GM12878 (cell line): Measurements from ENCODE around the gene ZSWIM5. TPM values are rescaled to one million over a fixed set of nuclear protein-coding genes. Genes with fewer than 3 reads are reported as not detected.

Experiments
- ATAC-seq: fragments of 200-7000 bp; cut with Tn5 transposase; 3 replicates; pipeline ENCODE4 v1.9.1; 2020; ENCODE audit warnings: mild to moderate bottlenecking, moderate library complexity
- BruUV-seq: library from RNA; stranded (reverse); fragments of 400-500 nt; replicated peaks from 2 replicates; lab custom pipeline; 2021; lab: Mats Ljungman, UMichigan
- CTCF ChIA-PET: fragments of 300-600 bp; sonication (Branson Sonifier 250); formaldehyde crosslinking; extraction: SDS; loops from one replicate; lab custom pipeline; 2021; ENCODE audit warnings: inconsistent platforms; lab: Yijun Ruan, JAX
- POLR2A ChIA-PET: fragments of 350-600 bp; formaldehyde crosslinking; extraction: SDS; loops from one replicate; lab custom pipeline; 2021; ENCODE audit warnings: inconsistent platforms; lab: Charles Lee
- RAD21 ChIA-PET: fragments of 300-600 bp; sonication (Branson Sonifier 250); formaldehyde crosslinking; loops from one replicate; lab custom pipeline; 2023; ENCODE audit warnings: antibody characterized with exemption; ENCODE audit not compliant: unreplicated experiment; lab: Charles Lee
- SMC1A ChIA-PET: fragments of 300-600 bp; sonication (Branson Sonifier 250); formaldehyde crosslinking; loops from one replicate; lab custom pipeline; 2023; ENCODE audit not compliant: unreplicated experiment, uncharacterized antibody; lab: Charles Lee
- DNase-seq: peaks from one replicate; pipeline ENCODE4 v3.0.0-alpha.2; 2011; ENCODE audit warnings: low read depth, low spot score
- FAIRE-seq: peaks from 3 replicates; lab custom pipeline; 2011; peaks lifted over from hg19 to GRCh38; lab: Jason Lieb, UNC
- H2AFZ ChIP-seq: 2 replicates; pipeline ENCODE4 v1.6.0; 2011; ENCODE audit warnings: low read depth, low read length, control low read depth; ENCODE audit not compliant: control insufficient read depth
- H3K27ac ChIP-seq: 2 replicates; pipeline ENCODE4 v1.5.1; 2011; ENCODE audit warnings: control low read depth; ENCODE audit not compliant: control insufficient read depth, insufficient read depth
- H3K27me3 ChIP-seq, 2 experiments: replicated peaks in 1 of 2; 2 replicates each; pipeline versions ENCODE4 v1.6.0 to v1.6.1; 2011; ENCODE audit warnings: low read length in 1 of 2; ENCODE audit not compliant: control insufficient read depth in 2 of 2, insufficient read depth in 2 of 2
- H3K36me3 ChIP-seq, 2 experiments: 2 replicates each; pipeline ENCODE4 v1.5.1; 2011; ENCODE audit warnings: low read length in 1 of 2; ENCODE audit not compliant: control insufficient read depth in 2 of 2, insufficient read depth in 2 of 2
- H3K4me1 ChIP-seq: 2 replicates; pipeline ENCODE4 v1.6.1; 2011; ENCODE audit warnings: mild to moderate bottlenecking, low read length, moderate library complexity, mixed read lengths; ENCODE audit not compliant: control insufficient read depth, insufficient read depth
- H3K4me2 ChIP-seq: 2 replicates; pipeline ENCODE4 v1.6.0; 2011; ENCODE audit warnings: control low read depth; ENCODE audit not compliant: control insufficient read depth, insufficient read depth
- H3K4me3 ChIP-seq: fragments of 200-600 bp; sonication (generic); 2 replicates; pipeline ENCODE4 v1.5.1; 2016
- H3K79me2 ChIP-seq: 2 replicates; pipeline ENCODE4 v1.6.0; 2011; ENCODE audit warnings: low read length; ENCODE audit not compliant: control insufficient read depth, insufficient read depth
- H3K9ac ChIP-seq: 2 replicates; pipeline ENCODE4 v1.8.0; 2011; ENCODE audit warnings: low read length, control low read depth, mixed read lengths; ENCODE audit not compliant: control insufficient read depth, insufficient read depth
- H3K9me3 ChIP-seq: replicated peaks from 3 replicates; pipeline ENCODE4 v1.5.1; 2011; ENCODE audit warnings: mild to moderate bottlenecking, low read length; ENCODE audit not compliant: control insufficient read depth, insufficient read depth
- H4K20me1 ChIP-seq: 2 replicates; pipeline ENCODE4 v1.6.0; 2011; ENCODE audit not compliant: control insufficient read depth, insufficient read depth
- ATF7 ChIP-seq: fragments of 450-650 bp; IDR thresholded peaks from 2 replicates; pipeline ENCODE4 v1.6.1; 2016; ENCODE audit warnings: low read depth, mild to moderate bottlenecking
- EED ChIP-seq: sonication (generic); IDR thresholded peaks from 2 replicates; pipeline ENCODE4 v1.6.1; 2016; ENCODE audit warnings: antibody characterized with exemption, low read depth
- FOXM1 ChIP-seq: IDR thresholded peaks from 2 replicates; pipeline ENCODE4 v1.6.1; 2012; ENCODE audit warnings: low read depth, mild to moderate bottlenecking, inconsistent platforms, low read length, moderate library complexity
- HDAC6 ChIP-seq: fragments of 200-600 bp; sonication (generic); IDR thresholded peaks from one replicate; pipeline ENCODE4 v1.8.0; 2017; ENCODE audit warnings: antibody characterized with exemption; ENCODE audit not compliant: unreplicated experiment
- KAT2A ChIP-seq: conservative IDR thresholded peaks from 2 replicates; pipeline ENCODE4 v1.6.1; 2011; ENCODE audit warnings: low read depth, low read length; ENCODE audit not compliant: control insufficient read depth
- MEF2B ChIP-seq: fragments of 450-650 bp; IDR thresholded peaks from 2 replicates; pipeline ENCODE4 v1.6.1; 2018; ENCODE audit warnings: mild to moderate bottlenecking, moderate library complexity; ENCODE audit not compliant: partially characterized antibody, poor library complexity, severe bottlenecking
- MYC ChIP-seq: IDR thresholded peaks from 2 replicates; pipeline ENCODE4 v1.6.1; 2011; ENCODE audit warnings: mild to moderate bottlenecking, low read length, moderate library complexity, inconsistent platforms; ENCODE audit not compliant: insufficient read depth, insufficient replicate concordance, insufficient read length, severe bottlenecking
- NR2C1 ChIP-seq: fragments of 450-650 bp; IDR thresholded peaks from 2 replicates; pipeline ENCODE4 v1.6.1; 2017; ENCODE audit warnings: antibody characterized with exemption, mild to moderate bottlenecking, moderate library complexity
- SIX5 ChIP-seq: IDR thresholded peaks from 2 replicates; pipeline ENCODE4 v1.6.1; 2011; ENCODE audit warnings: mild to moderate bottlenecking, low read depth, low read length, moderate library complexity; ENCODE audit not compliant: severe bottlenecking
- TAF1 ChIP-seq: IDR thresholded peaks from 2 replicates; pipeline ENCODE4 v1.6.1; 2011; ENCODE audit warnings: mild to moderate bottlenecking, low read depth, low read length, borderline replicate concordance
- YBX1 ChIP-seq: fragments of 450-650 bp; IDR thresholded peaks from 2 replicates; pipeline ENCODE4 v1.6.1; 2016; ENCODE audit warnings: antibody characterized with exemption
- YY1 ChIP-seq: IDR thresholded peaks from 2 replicates; pipeline ENCODE4 v1.6.1; 2011; ENCODE audit warnings: low read depth, mild to moderate bottlenecking, low read length
- WGBS: methylation state at CpG from one replicate; pipeline ENCODE4 v1.1.6; 2016; ENCODE audit warnings: low lambda C conversion rate; ENCODE audit not compliant: insufficient replicate concordance, insufficient coverage; ENCODE audit errors: missing lambda C conversion rate; 5-methylcytosine and 5-hydroxymethylcytosine counted together
- in situ Hi-C: fragments of 300-500 bp; cut with MboI; formaldehyde crosslinking; loops from 9 replicates; pipeline ENCODE4 v1.14.3; 2018; ENCODE audit warnings: mixed read lengths
- intact Hi-C: fragments of 100-400 bp; cut with micrococcal nuclease; formaldehyde crosslinking; loops from one replicate; pipeline ENCODE4 v1.14.2; 2022; ENCODE audit not compliant: unreplicated experiment
- polyA plus RNA-seq, 11 experiments: library from polyadenylated mRNA; depleted of rRNA in 4 of 11; unstranded in 6 of 11; stranded (reverse) in 5 of 11; fragments of >200 nt; fragmentation: Nextera tagmentation in 4 of 11; fragmentation: Illumina TruSeq in 1 of 11; extraction: Ambion mirVana in 4 of 11; extraction: Trizol in 1 of 11; gene quantifications; 1 replicate in 1 of 11; 2 replicates in 10 of 11; pipeline versions ENCODE4 v1.2.1 to v1.2.3, GENCODE V29; 2011 to 2016; ENCODE audit warnings: inconsistent platforms in 2 of 11, missing spikeins in 2 of 11, low read depth in 1 of 11
- total RNA-seq, 4 experiments: library from RNA; depleted of rRNA in 3 of 4; stranded (reverse); fragments of >200 nt in 3 of 4; fragmentation: Illumina TruSeq in 1 of 4; extraction: Trizol in 1 of 4; gene quantifications; 2 replicates each; pipeline versions ENCODE4 v1.2.1 to v1.2.3, GENCODE V29; 2013 to 2021
- TF ChIP-seq, protein P1 (sequence below): fragments of 450-650 bp; IDR thresholded peaks from 2 replicates; pipeline ENCODE4 v1.6.1; 2018; ENCODE audit warnings: borderline replicate concordance, mild to moderate bottlenecking; ENCODE audit not compliant: partially characterized antibody

Gene ZSWIM5
- total and polyA plus RNA-seq, 10 of the 15 experiments (the other 5 are each of a cell fraction or from before 2014, with no cell fraction given) = 0.07 to 0.97 (median 0.34) TPM; not detected in 1

DNA sequence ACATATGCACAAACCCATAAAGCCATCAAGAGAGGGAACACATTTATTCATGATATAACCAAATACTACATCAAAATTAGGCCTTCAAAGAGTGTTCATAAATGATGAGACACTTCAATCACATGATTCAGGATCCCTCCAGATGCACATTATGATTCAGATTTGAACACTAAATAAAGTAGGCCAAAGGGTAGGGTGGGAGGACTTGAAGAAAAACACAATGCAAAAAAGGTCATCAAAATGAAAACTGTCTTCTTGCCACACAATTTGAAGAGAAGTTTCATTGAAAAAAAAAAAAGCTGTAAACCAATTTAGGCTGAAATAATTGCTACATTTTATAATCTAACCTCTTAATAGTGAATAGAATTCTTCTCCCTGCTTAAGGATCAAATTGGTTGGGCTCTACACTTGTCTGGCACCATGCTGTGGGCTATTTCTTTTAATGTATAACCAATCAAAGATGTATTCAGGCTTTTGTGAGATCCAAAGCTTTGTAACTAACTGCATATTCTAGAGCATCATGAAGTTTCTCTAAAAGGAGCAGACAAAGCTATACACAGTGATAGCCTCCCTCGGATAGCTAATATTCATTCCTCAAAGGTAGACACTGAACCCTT lies 58.1 kb downstream of the ZSWIM5 start:
- SMC1A ChIA-PET = interaction anchor here (0.9 kb wide), 1 partner anchor 22 kb away, joined by 4 read pairs; no protein-coding TSS in a partner anchor
- TF ChIP-seq YBX1 (no peak), MYC (no peak), TAF1 (no peak)
- TF ChIP-seq, all 136 proteins: peak for 0
- Histone ChIP-seq H3K27me3 (no peaks in the 10 kb centered on the region), H3K9ac (no peak overlapping the region), H3K4me2 (no peak overlapping the region), H2AFZ (no peak overlapping the region), H4K20me1 (no peaks in the 10 kb centered on the region), H3K36me3 (no peaks in the 10 kb centered on the region), H3K9me3 (no peaks in the 10 kb centered on the region), H3K4me3 (no peak overlapping the region), H3K4me1 (no peaks in the 10 kb centered on the region), H3K79me2 (no peaks in the 10 kb centered on the region), H3K27ac (no peak overlapping the region)
- DNase-seq (no peak), ATAC-seq (no peak), FAIRE-seq (no peak)
- RAD21 ChIA-PET = interaction anchor here (0.7 kb wide), 1 partner anchor 55 kb away, joined by 3 read pairs; no protein-coding TSS in a partner anchor
- 52% methylated on average over 1 of the region's 1 CpG for WGBS
- no TSS peak for BruUV-seq
- intact Hi-C loops (no loop called here), in situ Hi-C loops (no loop called here)
- CTCF ChIA-PET = no interaction called here
- POLR2A ChIA-PET = interaction anchor here (0.7 kb wide), 1 partner anchor 310 kb away, joined by 3 read pairs; no protein-coding TSS in a partner anchor

DNA sequence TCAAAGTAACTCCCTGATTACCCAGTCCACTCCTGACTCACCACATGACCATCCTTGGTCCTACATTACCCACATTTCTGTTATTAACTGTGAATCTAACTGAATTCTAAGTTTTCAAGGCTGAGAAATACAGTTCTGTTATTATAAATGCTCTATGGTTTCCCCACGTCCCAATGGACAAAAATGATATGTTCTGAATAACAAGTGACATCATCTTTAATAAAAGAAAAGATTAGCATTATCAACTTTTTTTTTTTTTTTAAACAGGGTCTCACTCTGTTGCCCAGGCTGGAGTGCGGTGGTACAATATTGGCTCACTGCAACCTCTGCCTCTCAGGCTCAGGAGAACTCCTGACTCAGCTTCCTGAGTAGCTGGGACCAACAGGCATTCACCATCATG lies 59.6 kb downstream of the ZSWIM5 start:
- Histone ChIP-seq H2AFZ (no peak overlapping the region), H3K27ac (no peak overlapping the region), H3K9me3 (no peaks in the 10 kb centered on the region), H4K20me1 (no peaks in the 10 kb centered on the region), H3K4me1 (no peaks in the 10 kb centered on the region), H3K9ac (no peak overlapping the region), H3K79me2 (no peaks in the 10 kb centered on the region), H3K4me2 (no peak overlapping the region), H3K27me3 (no peaks in the 10 kb centered on the region), H3K4me3 (no peak overlapping the region), H3K36me3 (no peaks in the 10 kb centered on the region)
- FAIRE-seq (no peak), ATAC-seq (no peak), DNase-seq (no peak)
- in situ Hi-C loops = no loop called here
- ChIA-PET RAD21 (no interaction called here), CTCF (interaction anchor here (0.6 kb wide), 1 partner anchor 24 kb away, joined by 3 read pairs; no protein-coding TSS in a partner anchor), POLR2A (no interaction called here), SMC1A (interaction anchor here (2.0 kb wide), 1 partner anchor 11 kb away, joined by 5 read pairs; no protein-coding TSS in a partner anchor)
- 52% methylated on average over 2 of the region's 2 CpGs for WGBS
- intact Hi-C loops = no loop called here
- no TSS peak for BruUV-seq
- TF ChIP-seq ATF7 (no peak), SIX5 (no peak), YY1 (no peak), MEF2B (no peak), KAT2A (no peak), EED (no peak), NR2C1 (no peak), HDAC6 (no peak), FOXM1 (no peak)
- TF ChIP-seq, protein P1, sequence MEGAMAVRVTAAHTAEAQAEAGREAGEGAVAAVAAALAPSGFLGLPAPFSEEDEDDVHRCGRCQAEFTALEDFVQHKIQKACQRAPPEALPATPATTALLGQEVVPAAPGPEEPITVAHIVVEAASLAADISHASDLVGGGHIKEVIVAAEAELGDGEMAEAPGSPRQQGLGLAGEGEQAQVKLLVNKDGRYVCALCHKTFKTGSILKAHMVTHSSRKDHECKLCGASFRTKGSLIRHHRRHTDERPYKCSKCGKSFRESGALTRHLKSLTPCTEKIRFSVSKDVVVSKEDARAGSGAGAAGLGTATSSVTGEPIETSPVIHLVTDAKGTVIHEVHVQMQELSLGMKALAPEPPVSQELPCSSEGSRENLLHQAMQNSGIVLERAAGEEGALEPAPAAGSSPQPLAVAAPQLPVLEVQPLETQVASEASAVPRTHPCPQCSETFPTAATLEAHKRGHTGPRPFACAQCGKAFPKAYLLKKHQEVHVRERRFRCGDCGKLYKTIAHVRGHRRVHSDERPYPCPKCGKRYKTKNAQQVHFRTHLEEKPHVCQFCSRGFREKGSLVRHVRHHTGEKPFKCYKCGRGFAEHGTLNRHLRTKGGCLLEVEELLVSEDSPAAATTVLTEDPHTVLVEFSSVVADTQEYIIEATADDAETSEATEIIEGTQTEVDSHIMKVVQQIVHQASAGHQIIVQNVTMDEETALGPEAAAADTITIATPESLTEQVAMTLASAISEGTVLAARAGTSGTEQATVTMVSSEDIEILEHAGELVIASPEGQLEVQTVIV = no peak
